Measurements from ENCODE around the gene SHISA8.

SHISA8 gene

DNA sequence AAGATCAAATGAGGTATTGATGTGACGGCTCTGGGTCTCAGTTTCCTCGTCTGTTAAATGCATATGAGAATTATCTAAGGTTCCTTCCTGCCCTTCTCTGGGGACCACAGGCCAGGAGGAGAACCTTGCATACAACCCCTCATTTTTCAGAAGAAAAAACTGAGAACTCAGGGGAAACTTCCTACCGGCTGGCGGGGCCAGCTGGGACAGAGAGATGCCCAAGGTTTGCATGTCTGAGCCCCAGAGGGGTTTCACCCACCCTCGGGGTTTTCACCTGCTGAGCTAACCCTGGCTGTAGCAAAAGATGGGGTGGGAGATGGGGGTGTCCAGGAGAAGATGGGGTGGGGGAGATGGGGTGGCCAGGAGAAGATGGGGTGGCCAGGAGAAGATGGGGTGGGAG, 7.5 kb upstream of the SHISA8 start:
- no peaks in the 10 kb centered on the region for H3K36me3 ChIP-seq (ENCODE audit: control insufficient read depth in 2 of 2, insufficient read depth in 2 of 2, low read length in 2 of 2)
- H3K4me1 ChIP-seq (ENCODE audit: control insufficient read depth in 2 of 2, insufficient read depth in 2 of 2, low read length in 2 of 2): peaks cover 10 to 21% of the 10 kb centered on the region in 2 donors
- H3K9me3 ChIP-seq (ENCODE audit: control insufficient read depth in 2 of 2, low read length in 2 of 2): no peaks in the 10 kb centered on the region
- H3K4me3 ChIP-seq (ENCODE audit: low read length in 2 of 2): no peak overlapping the region
- no peak overlapping the region for H3K9ac ChIP-seq (ENCODE audit: low read depth in 1 of 2, low read length in 2 of 2)
- H3K27ac ChIP-seq (ENCODE audit: low read depth in 2 of 2, low read length in 2 of 2): no peak overlapping the region
- peaks cover 13 to 21% of the 10 kb centered on the region in 2 donors for H3K27me3 ChIP-seq (ENCODE audit: control insufficient read depth in 2 of 2, insufficient read depth in 2 of 2, low read length in 2 of 2)

DNA sequence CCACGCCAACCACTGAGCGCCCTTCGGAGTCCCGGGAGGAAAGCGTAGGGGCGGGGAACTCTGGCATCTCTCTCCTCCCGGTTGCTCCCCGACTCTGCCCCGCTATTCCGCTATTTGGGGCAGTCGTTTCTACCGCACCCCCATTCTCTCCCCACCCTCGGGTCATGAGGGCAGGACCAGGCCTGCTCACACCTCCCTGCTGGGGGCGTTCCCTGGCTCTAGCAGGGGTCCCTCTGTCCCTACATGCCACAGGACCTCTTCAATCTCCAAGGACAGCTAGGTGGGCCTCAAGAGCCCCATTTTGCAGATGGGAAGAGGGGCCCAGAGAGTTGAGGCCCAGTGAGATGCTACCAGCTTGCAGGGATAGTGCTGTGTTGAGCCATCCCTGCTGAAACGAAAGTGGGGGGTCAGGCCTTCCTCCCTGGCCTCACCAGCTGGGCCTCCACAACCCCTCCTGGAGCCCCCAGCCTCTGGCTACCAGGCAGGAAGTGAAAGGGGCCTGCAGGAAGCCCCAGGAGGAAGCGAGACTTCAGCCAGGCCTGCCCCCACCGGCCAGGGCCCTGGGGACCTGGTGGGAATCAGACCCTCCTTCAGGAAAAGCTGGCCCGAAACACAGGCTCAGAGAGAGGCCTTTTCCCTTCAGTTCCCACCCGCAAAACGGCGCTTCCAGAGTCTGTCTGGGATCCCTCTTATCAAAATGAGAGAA, 5.5 kb upstream of the SHISA8 start:
- no peaks in the 10 kb centered on the region for H3K36me3 ChIP-seq (ENCODE audit: control insufficient read depth in 2 of 2, insufficient read depth in 2 of 2, low read length in 2 of 2)
- H3K9ac ChIP-seq (ENCODE audit: low read depth in 1 of 2, low read length in 2 of 2): no peak overlapping the region
- peaks cover 23 to 29% of the 10 kb centered on the region in 2 donors for H3K27me3 ChIP-seq (ENCODE audit: control insufficient read depth in 2 of 2, insufficient read depth in 2 of 2, low read length in 2 of 2)
- peaks cover 11 to 21% of the 10 kb centered on the region in 2 donors for H3K4me1 ChIP-seq (ENCODE audit: control insufficient read depth in 2 of 2, insufficient read depth in 2 of 2, low read length in 2 of 2)
- peak overlapping the region in 1 of 2 donors; percentile 77 for H3K27ac ChIP-seq (ENCODE audit: low read depth in 2 of 2, low read length in 2 of 2)
- no peaks in the 10 kb centered on the region for H3K9me3 ChIP-seq (ENCODE audit: control insufficient read depth in 2 of 2, low read length in 2 of 2)
- peak overlapping the region; percentile 9 to 43 for H3K4me3 ChIP-seq (ENCODE audit: low read length in 2 of 2)

- peak overlapping the region in 1 of 2 donors; percentile 77 for H3K27ac ChIP-seq (ENCODE audit: low read depth in 2 of 2, low read length in 2 of 2)
- H3K4me3 ChIP-seq (ENCODE audit: low read length in 2 of 2): peak overlapping the region; percentile 65 to 72
- H3K9me3 ChIP-seq (ENCODE audit: control insufficient read depth in 2 of 2, low read length in 2 of 2): no peaks in the 10 kb centered on the region
- H3K36me3 ChIP-seq (ENCODE audit: control insufficient read depth in 2 of 2, insufficient read depth in 2 of 2, low read length in 2 of 2): no peaks in the 10 kb centered on the region
- H3K9ac ChIP-seq (ENCODE audit: low read depth in 1 of 2, low read length in 2 of 2): peak overlapping the region; percentile 58 to 65
- H3K4me1 ChIP-seq (ENCODE audit: control insufficient read depth in 2 of 2, insufficient read depth in 2 of 2, low read length in 2 of 2): peaks cover 15 to 22% of the 10 kb centered on the region in 2 donors
- H3K27me3 ChIP-seq (ENCODE audit: control insufficient read depth in 2 of 2, insufficient read depth in 2 of 2, low read length in 2 of 2): peaks cover 23 to 30% of the 10 kb centered on the region in 2 donors
These were observed 4.7 kb upstream of the SHISA8 start for GRCh38 chr22:41919357-41920224.

- H3K4me1 ChIP-seq (ENCODE audit: control insufficient read depth in 2 of 2, insufficient read depth in 2 of 2, low read length in 2 of 2): peaks cover 15 to 23% of the 10 kb centered on the region in 2 donors
- no peaks in the 10 kb centered on the region for H3K9me3 ChIP-seq (ENCODE audit: control insufficient read depth in 2 of 2, low read length in 2 of 2)
- no peak overlapping the region for H3K4me3 ChIP-seq (ENCODE audit: low read length in 2 of 2)
- H3K9ac ChIP-seq (ENCODE audit: low read depth in 1 of 2, low read length in 2 of 2): no peak overlapping the region
- no peak overlapping the region for H3K27ac ChIP-seq (ENCODE audit: low read depth in 2 of 2, low read length in 2 of 2)
- peaks cover 30 to 34% of the 10 kb centered on the region in 2 donors for H3K27me3 ChIP-seq (ENCODE audit: control insufficient read depth in 2 of 2, insufficient read depth in 2 of 2, low read length in 2 of 2)
- H3K36me3 ChIP-seq (ENCODE audit: control insufficient read depth in 2 of 2, insufficient read depth in 2 of 2, low read length in 2 of 2): no peaks in the 10 kb centered on the region
These were observed 3.3 kb upstream of the SHISA8 start for GRCh38 chr22:41917903-41918791.

DNA sequence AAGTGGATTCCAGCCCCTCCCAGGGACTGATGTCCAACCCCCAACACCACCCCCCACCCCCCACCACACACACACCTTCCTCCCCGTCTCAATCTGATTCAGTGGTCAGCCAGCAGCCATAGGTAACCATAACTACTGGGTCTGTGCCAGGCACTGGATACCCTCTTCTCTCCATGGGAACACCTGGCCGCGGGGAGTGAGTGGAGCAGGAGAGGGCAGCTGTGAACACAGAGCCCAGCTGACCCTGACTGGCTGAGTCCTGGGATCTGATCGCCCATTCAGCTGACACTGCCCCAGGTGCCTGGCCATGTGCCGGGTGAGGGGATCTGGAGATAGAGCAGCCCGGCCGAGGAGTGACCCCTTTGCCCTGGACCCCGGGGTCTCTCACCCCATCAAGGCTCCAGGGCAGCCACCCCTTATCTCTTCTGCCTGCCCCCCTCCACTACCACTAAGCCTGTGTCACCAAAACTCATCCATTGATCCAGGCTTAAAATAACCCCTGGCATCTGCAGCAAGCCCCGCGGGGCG, 2.6 kb upstream of the SHISA8 start:
- peaks cover 15 to 23% of the 10 kb centered on the region in 2 donors for H3K4me1 ChIP-seq (ENCODE audit: control insufficient read depth in 2 of 2, insufficient read depth in 2 of 2, low read length in 2 of 2)
- no peaks in the 10 kb centered on the region for H3K36me3 ChIP-seq (ENCODE audit: control insufficient read depth in 2 of 2, insufficient read depth in 2 of 2, low read length in 2 of 2)
- no peak overlapping the region for H3K27ac ChIP-seq (ENCODE audit: low read depth in 2 of 2, low read length in 2 of 2)
- no peak overlapping the region for H3K9ac ChIP-seq (ENCODE audit: low read depth in 1 of 2, low read length in 2 of 2)
- no peak overlapping the region for H3K4me3 ChIP-seq (ENCODE audit: low read length in 2 of 2)
- H3K9me3 ChIP-seq (ENCODE audit: control insufficient read depth in 2 of 2, low read length in 2 of 2): no peaks in the 10 kb centered on the region
- peaks cover 37 to 41% of the 10 kb centered on the region in 2 donors for H3K27me3 ChIP-seq (ENCODE audit: control insufficient read depth in 2 of 2, insufficient read depth in 2 of 2, low read length in 2 of 2)

DNA sequence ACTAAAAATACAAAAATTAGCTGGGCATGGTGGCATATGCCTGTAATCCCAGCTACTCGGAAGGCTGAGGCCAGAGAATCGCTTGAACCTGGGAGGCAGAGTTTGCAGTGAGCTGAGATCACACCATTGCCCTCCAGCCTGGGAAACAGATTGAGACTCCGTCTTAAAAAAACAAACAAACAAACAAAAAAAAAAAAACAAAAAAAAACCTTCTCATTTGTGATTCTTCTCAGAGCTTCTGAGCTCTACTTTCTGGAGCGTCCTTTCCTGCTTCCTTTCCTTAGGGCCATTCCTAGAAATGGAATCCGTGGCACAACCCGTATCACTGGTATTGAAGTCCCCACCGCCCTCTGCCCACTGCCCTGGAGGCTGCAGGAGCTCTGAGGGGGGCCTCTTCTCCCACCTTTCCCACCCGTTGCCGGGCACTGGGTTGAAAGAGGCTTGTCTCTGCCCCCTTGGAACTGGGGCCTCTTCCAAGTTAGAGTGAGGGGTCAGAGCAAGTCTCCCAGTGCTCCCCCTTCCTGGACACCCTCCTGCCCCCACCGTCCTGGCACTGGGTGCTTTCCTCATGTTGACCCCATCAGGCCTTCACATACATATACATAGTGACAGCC, 2.0 kb upstream of the SHISA8 start:
- Histone ChIP-seq H3K27me3 (ENCODE audit: control insufficient read depth in 2 of 2, insufficient read depth in 2 of 2, low read length in 2 of 2) (peaks cover 43 to 47% of the 10 kb centered on the region in 2 donors), H3K27ac (ENCODE audit: low read depth in 2 of 2, low read length in 2 of 2) (no peak overlapping the region), H3K4me3 (ENCODE audit: low read length in 2 of 2) (no peak overlapping the region), H3K9ac (ENCODE audit: low read depth in 1 of 2, low read length in 2 of 2) (no peak overlapping the region), H3K9me3 (ENCODE audit: control insufficient read depth in 2 of 2, low read length in 2 of 2) (no peaks in the 10 kb centered on the region), H3K36me3 (ENCODE audit: control insufficient read depth in 2 of 2, insufficient read depth in 2 of 2, low read length in 2 of 2) (no peaks in the 10 kb centered on the region), H3K4me1 (ENCODE audit: control insufficient read depth in 2 of 2, insufficient read depth in 2 of 2, low read length in 2 of 2) (peaks cover 15 to 23% of the 10 kb centered on the region in 2 donors)

DNA sequence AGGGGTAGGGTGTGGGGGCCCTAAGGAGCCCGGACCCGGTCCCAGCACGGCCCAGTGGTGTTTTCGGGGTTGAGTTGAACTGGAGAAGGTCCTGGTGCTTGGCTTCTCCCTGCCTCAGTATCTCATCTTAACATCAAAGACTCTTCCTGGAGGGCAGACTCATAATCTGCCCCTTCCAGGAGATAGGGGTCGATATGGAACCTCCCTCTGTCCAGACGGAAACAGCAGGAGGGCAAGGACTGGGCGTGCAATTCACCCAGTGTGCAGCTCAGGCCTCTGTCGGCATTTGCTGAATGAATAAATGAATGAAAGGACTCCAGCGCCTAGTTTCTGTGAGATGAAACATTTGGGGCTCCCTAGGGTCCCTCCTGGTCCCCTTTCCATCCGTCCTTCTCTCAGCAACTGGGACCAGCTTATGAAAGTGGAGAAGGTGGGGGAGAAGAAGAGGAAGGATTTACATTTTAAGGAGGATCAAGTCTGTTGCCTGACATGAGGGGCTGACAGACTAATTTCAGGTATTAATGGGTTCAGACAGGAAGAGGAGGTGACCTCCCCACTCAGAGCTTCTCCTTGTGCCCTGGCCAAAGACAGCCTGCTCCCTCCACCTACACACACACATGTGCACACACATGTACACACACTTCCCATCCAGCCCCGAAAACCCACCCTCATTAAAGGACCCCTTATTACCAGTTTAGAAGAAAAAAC, 1.1 kb upstream of the SHISA8 start:
- no peak overlapping the region for H3K4me3 ChIP-seq (ENCODE audit: low read length in 2 of 2)
- peaks cover 15 to 27% of the 10 kb centered on the region in 2 donors for H3K4me1 ChIP-seq (ENCODE audit: control insufficient read depth in 2 of 2, insufficient read depth in 2 of 2, low read length in 2 of 2)
- H3K36me3 ChIP-seq (ENCODE audit: control insufficient read depth in 2 of 2, insufficient read depth in 2 of 2, low read length in 2 of 2): no peaks in the 10 kb centered on the region
- no peak overlapping the region for H3K27ac ChIP-seq (ENCODE audit: low read depth in 2 of 2, low read length in 2 of 2)
- H3K27me3 ChIP-seq (ENCODE audit: control insufficient read depth in 2 of 2, insufficient read depth in 2 of 2, low read length in 2 of 2): peaks cover 49 to 56% of the 10 kb centered on the region in 2 donors
- no peak overlapping the region for H3K9ac ChIP-seq (ENCODE audit: low read depth in 1 of 2, low read length in 2 of 2)
- no peaks in the 10 kb centered on the region for H3K9me3 ChIP-seq (ENCODE audit: control insufficient read depth in 2 of 2, low read length in 2 of 2)

GRCh38 chr22:41914611-41915034, 251 bp downstream of the SHISA8 start:
- no peak overlapping the region for H3K27ac ChIP-seq (ENCODE audit: low read depth in 2 of 2, low read length in 2 of 2)
- H3K27me3 ChIP-seq (ENCODE audit: control insufficient read depth in 2 of 2, insufficient read depth in 2 of 2, low read length in 2 of 2): peaks cover 52 to 59% of the 10 kb centered on the region in 2 donors
- peaks cover 17 to 31% of the 10 kb centered on the region in 2 donors for H3K4me1 ChIP-seq (ENCODE audit: control insufficient read depth in 2 of 2, insufficient read depth in 2 of 2, low read length in 2 of 2)
- no peaks in the 10 kb centered on the region for H3K36me3 ChIP-seq (ENCODE audit: control insufficient read depth in 2 of 2, insufficient read depth in 2 of 2, low read length in 2 of 2)
- H3K9ac ChIP-seq (ENCODE audit: low read depth in 1 of 2, low read length in 2 of 2): no peak overlapping the region
- no peaks in the 10 kb centered on the region for H3K9me3 ChIP-seq (ENCODE audit: control insufficient read depth in 2 of 2, low read length in 2 of 2)
- peak overlapping the region; percentile 16 to 26 for H3K4me3 ChIP-seq (ENCODE audit: low read length in 2 of 2)
